GM18499 (cell line): Measurements from ENCODE around the gene NFIX.

Experiments used
- ATAC-seq: cut with Tn5 transposase; IDR thresholded peaks from one replicate; pipeline ENCODE4 v1.9.1; 2021; ENCODE audit warnings: moderate number of reproducible peaks; ENCODE audit not compliant: insufficient read depth, unreplicated experiment

The NFIX gene

GRCh38 chr19:13069415-13070359 is 74.4 kb downstream of the NFIX start:
- no peak for ATAC-seq

- ATAC-seq, result no peak
Observed at GRCh38 chr19:13070425-13071140, 75.3 kb downstream of the NFIX start.

- no peak for ATAC-seq
Observed at GRCh38 chr19:13071444-13072187, 76.3 kb downstream of the NFIX start.

GRCh38 chr19:13072188-13072908 is 77.1 kb downstream of the NFIX start:
- ATAC-seq, result no peak

- ATAC-seq, result no peak
Observed at GRCh38 chr19:13073263-13073662, 78.0 kb downstream of the NFIX start.

- ATAC-seq, result no peak
Observed at GRCh38 chr19:13074378-13074777, 79.1 kb downstream of the NFIX start.

GRCh38 chr19:13076320-13076719 is 81.0 kb downstream of the NFIX start:
- ATAC-seq, result no peak

GRCh38 chr19:13076787-13077186 is 81.5 kb downstream of the NFIX start:
- ATAC-seq, result no peak

GRCh38 chr19:13077240-13077639 is 82.0 kb downstream of the NFIX start:
- ATAC-seq, result no peak

- no peak for ATAC-seq
Observed at GRCh38 chr19:13078381-13078780, 83.1 kb downstream of the NFIX start.

GRCh38 chr19:13078897-13079541 is 83.7 kb downstream of the NFIX start:
- ATAC-seq, result no peak

GRCh38 chr19:13079542-13079986 is 84.3 kb downstream of the NFIX start:
- no peak for ATAC-seq

- ATAC-seq, result no peak
Observed at GRCh38 chr19:13082192-13083007, 87.1 kb downstream of the NFIX start.

- ATAC-seq, result no peak
Observed at GRCh38 chr19:13083008-13083404, 87.7 kb downstream of the NFIX start.

GRCh38 chr19:13083627-13084026 is 88.4 kb downstream of the NFIX start:
- no peak for ATAC-seq

GRCh38 chr19:13085666-13086065 is 90.4 kb downstream of the NFIX start:
- no peak for ATAC-seq

GRCh38 chr19:13086341-13086740 is 91.1 kb downstream of the NFIX start:
- ATAC-seq, result no peak

GRCh38 chr19:13087295-13087694 is 92.0 kb downstream of the NFIX start:
- no peak for ATAC-seq
